ENCODE results near the gene FRAS1.

GRCh38 chr4:78254893-78255292 lies 197.8 kb downstream of the FRAS1 start:
- TF ChIP-seq POLR2A (IDR thresholded peaks at IDR 0.05; ENCODE audit: low read depth, low read length) (no peak), CTCF (IDR thresholded peaks at IDR 0.05; ENCODE audit: extremely low read depth in 1 of 2, insufficient read depth in 1 of 2, low read depth in 1 of 2, low read length in 2 of 2) (no peak), POLR2AphosphoS5 (IDR thresholded peaks at IDR 0.05; ENCODE audit: insufficient read depth, low read depth, low read length) (no peak), FOS (IDR thresholded peaks at IDR 0.05; ENCODE audit: borderline replicate concordance, insufficient read depth, low read length) (no peak), EZH2 (IDR thresholded peaks at IDR 0.05; ENCODE audit: borderline replicate concordance, low read depth, low read length, severe bottlenecking) (no peak), MYC (IDR thresholded peaks at IDR 0.05; ENCODE audit: low read depth, low read length) (no peak), MAX (IDR thresholded peaks at IDR 0.05; ENCODE audit: insufficient read depth, insufficient read length) (no peak), JUN (IDR thresholded peaks at IDR 0.05; ENCODE audit: borderline replicate concordance, insufficient read depth, insufficient read length, low read depth) (no peak)

Data from endothelial cell of umbilical vein (primary cell).